Measurements from ENCODE around the gene BAK1. TPM values are rescaled to one million over a fixed set of nuclear protein-coding genes. Genes with fewer than 3 reads are reported as not detected.
"Not testable (repeated sequence)": the region's sequence is repeated elsewhere in the genome, so short reads cannot be mapped to it uniquely, and the experiment has no call there.

BAK1 gene
- polyA plus RNA-seq, 1 donor (not counting 4 experiments of a cell fraction or from before 2014, with no cell fraction given): 61.1 TPM

DNA sequence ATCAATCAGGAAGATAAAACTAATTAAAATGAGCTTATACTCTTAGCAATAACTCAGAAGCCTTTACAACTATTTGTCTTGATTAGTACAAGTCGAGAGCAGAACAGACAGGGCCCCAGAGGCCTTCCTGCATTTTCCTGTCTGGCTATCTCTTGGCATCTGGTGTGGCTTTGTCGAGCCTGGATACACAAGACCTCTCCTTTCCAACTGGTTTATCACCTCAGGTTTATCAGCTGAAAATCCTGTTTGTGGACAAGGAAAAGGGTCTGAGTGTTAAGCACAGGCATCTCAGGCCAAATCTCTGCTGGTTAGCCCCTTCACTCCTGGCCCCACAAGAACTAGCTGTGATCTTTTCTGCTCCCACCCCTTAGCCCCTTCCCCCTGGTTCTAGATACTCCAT, 32.6 kb downstream of the BAK1 start:
- TF ChIP-seq, protein P1, sequence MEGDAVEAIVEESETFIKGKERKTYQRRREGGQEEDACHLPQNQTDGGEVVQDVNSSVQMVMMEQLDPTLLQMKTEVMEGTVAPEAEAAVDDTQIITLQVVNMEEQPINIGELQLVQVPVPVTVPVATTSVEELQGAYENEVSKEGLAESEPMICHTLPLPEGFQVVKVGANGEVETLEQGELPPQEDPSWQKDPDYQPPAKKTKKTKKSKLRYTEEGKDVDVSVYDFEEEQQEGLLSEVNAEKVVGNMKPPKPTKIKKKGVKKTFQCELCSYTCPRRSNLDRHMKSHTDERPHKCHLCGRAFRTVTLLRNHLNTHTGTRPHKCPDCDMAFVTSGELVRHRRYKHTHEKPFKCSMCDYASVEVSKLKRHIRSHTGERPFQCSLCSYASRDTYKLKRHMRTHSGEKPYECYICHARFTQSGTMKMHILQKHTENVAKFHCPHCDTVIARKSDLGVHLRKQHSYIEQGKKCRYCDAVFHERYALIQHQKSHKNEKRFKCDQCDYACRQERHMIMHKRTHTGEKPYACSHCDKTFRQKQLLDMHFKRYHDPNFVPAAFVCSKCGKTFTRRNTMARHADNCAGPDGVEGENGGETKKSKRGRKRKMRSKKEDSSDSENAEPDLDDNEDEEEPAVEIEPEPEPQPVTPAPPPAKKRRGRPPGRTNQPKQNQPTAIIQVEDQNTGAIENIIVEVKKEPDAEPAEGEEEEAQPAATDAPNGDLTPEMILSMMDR (optimal IDR thresholded peaks at IDR 0.05 in 1 of 3, IDR thresholded peaks at IDR 0.05 in 1 of 3, conservative IDR thresholded peaks at IDR 0.05 in 1 of 3; ENCODE audit: extremely low read depth in 1 of 3, insufficient read depth in 2 of 3, low read length in 3 of 3): no peak
- TF ChIP-seq EZH2 (IDR thresholded peaks at IDR 0.05; ENCODE audit: low read length): no peak
- Histone ChIP-seq H3K9ac (ENCODE audit: control insufficient read depth, extremely low read depth, insufficient read depth, low read length) (no peak overlapping the region), H3K79me2 (ENCODE audit: control insufficient read depth, insufficient read depth, low read length) (no peaks in the 10 kb centered on the region), H3K4me3 (ENCODE audit: control insufficient read depth in 2 of 3, extremely low read depth in 1 of 3, insufficient read depth in 2 of 3, low read depth in 1 of 3, low read length in 3 of 3) (no peak overlapping the region), H4K20me1 (ENCODE audit: control insufficient read depth, extremely low read depth, insufficient read depth, low read length) (no peaks in the 10 kb centered on the region), H3K9me3 (ENCODE audit: control insufficient read depth, low read depth, low read length) (no peaks in the 10 kb centered on the region), H2AFZ (ENCODE audit: control insufficient read depth, low read length) (no peak overlapping the region), H3K36me3 (ENCODE audit: control insufficient read depth in 2 of 2, extremely low read depth in 1 of 2, insufficient read depth in 2 of 2, low read length in 2 of 2) (no peaks in the 10 kb centered on the region), H3K4me2 (ENCODE audit: control insufficient read depth, extremely low read depth, insufficient read depth, low read depth, low read length) (no peak overlapping the region), H3K27ac (ENCODE audit: control insufficient read depth, insufficient read depth, low read length) (no peak overlapping the region), H3K9me1 (ENCODE audit: control insufficient read depth, extremely low read depth, insufficient read depth, low read length) (no peaks in the 10 kb centered on the region), H3K4me1 (ENCODE audit: control insufficient read depth, extremely low read depth, insufficient read depth, low read length) (peaks cover 9% of the 10 kb centered on the region), H3K27me3 (ENCODE audit: control insufficient read depth, extremely low read depth, insufficient read depth, low read length) (no peaks in the 10 kb centered on the region)
- dilution Hi-C loops (cut with MboI; ENCODE audit: extremely low pct_ligation_motif_present, low sequenced_read_pairs): no loop called here
- FAIRE-seq (no peak), DNase-seq (ENCODE audit: low read depth, low spot score) (no peak)

DNA sequence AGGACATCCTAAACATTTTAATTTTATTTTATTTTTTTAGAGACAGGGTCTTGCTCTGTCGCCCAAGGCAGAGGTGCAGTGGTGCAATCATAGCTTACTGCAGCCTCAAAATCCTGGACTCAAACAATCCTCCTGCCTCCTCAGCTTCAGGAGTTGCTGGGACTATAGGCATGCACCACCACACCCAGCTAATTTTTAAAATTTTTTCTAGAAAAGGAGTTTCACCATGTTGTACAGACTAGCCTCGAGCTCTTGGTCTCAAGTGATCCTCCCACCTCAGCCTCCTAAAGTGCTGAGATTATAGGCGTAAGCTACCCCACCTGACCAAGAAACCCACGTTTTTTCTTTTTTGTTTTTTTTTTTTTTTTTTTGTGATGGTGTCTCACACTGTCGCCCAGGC, 33.3 kb downstream of the BAK1 start:
- no peaks in the 10 kb centered on the region for H3K27me3 ChIP-seq (ENCODE audit: control insufficient read depth, extremely low read depth, insufficient read depth, low read length)
- no peaks in the 10 kb centered on the region for H3K36me3 ChIP-seq (ENCODE audit: control insufficient read depth in 2 of 2, extremely low read depth in 1 of 2, insufficient read depth in 2 of 2, low read length in 2 of 2)
- H3K79me2 ChIP-seq (ENCODE audit: control insufficient read depth, insufficient read depth, low read length): no peaks in the 10 kb centered on the region
- no peak overlapping the region for H2AFZ ChIP-seq (ENCODE audit: control insufficient read depth, low read length)
- H3K9ac ChIP-seq (ENCODE audit: control insufficient read depth, extremely low read depth, insufficient read depth, low read length): no peak overlapping the region
- no peaks in the 10 kb centered on the region for H3K9me1 ChIP-seq (ENCODE audit: control insufficient read depth, extremely low read depth, insufficient read depth, low read length)
- DNase-seq (ENCODE audit: low read depth, low spot score) (no peak), FAIRE-seq (no peak)
- H3K9me3 ChIP-seq (ENCODE audit: control insufficient read depth, low read depth, low read length): no peaks in the 10 kb centered on the region
- dilution Hi-C loops (cut with MboI; ENCODE audit: extremely low pct_ligation_motif_present, low sequenced_read_pairs): no loop called here
- H3K4me3 ChIP-seq (ENCODE audit: control insufficient read depth in 2 of 3, extremely low read depth in 1 of 3, insufficient read depth in 2 of 3, low read depth in 1 of 3, low read length in 3 of 3): no peak overlapping the region
- no peak overlapping the region for H3K27ac ChIP-seq (ENCODE audit: control insufficient read depth, insufficient read depth, low read length)
- H4K20me1 ChIP-seq (ENCODE audit: control insufficient read depth, extremely low read depth, insufficient read depth, low read length): no peaks in the 10 kb centered on the region
- H3K4me2 ChIP-seq (ENCODE audit: control insufficient read depth, extremely low read depth, insufficient read depth, low read depth, low read length): no peak overlapping the region
- peaks cover 9% of the 10 kb centered on the region for H3K4me1 ChIP-seq (ENCODE audit: control insufficient read depth, extremely low read depth, insufficient read depth, low read length)
- TF ChIP-seq, protein P1 (optimal IDR thresholded peaks at IDR 0.05 in 1 of 3, IDR thresholded peaks at IDR 0.05 in 1 of 3, conservative IDR thresholded peaks at IDR 0.05 in 1 of 3; ENCODE audit: extremely low read depth in 1 of 3, insufficient read depth in 2 of 3, low read length in 3 of 3): no peak
- no peak for TF ChIP-seq EZH2 (IDR thresholded peaks at IDR 0.05; ENCODE audit: low read length)

- H3K27me3 ChIP-seq (ENCODE audit: control insufficient read depth, extremely low read depth, insufficient read depth, low read length); H3K36me3 ChIP-seq (ENCODE audit: control insufficient read depth in 2 of 2, extremely low read depth in 1 of 2, insufficient read depth in 2 of 2, low read length in 2 of 2); H3K9me1 ChIP-seq (ENCODE audit: control insufficient read depth, extremely low read depth, insufficient read depth, low read length); FAIRE-seq; H3K4me3 ChIP-seq (ENCODE audit: control insufficient read depth in 2 of 3, extremely low read depth in 1 of 3, insufficient read depth in 2 of 3, low read depth in 1 of 3, low read length in 3 of 3); H3K27ac ChIP-seq (ENCODE audit: control insufficient read depth, insufficient read depth, low read length); H3K79me2 ChIP-seq (ENCODE audit: control insufficient read depth, insufficient read depth, low read length); H3K4me1 ChIP-seq (ENCODE audit: control insufficient read depth, extremely low read depth, insufficient read depth, low read length); H2AFZ ChIP-seq (ENCODE audit: control insufficient read depth, low read length); DNase-seq (ENCODE audit: low read depth, low spot score); H3K9me3 ChIP-seq (ENCODE audit: control insufficient read depth, low read depth, low read length); H3K9ac ChIP-seq (ENCODE audit: control insufficient read depth, extremely low read depth, insufficient read depth, low read length); H4K20me1 ChIP-seq (ENCODE audit: control insufficient read depth, extremely low read depth, insufficient read depth, low read length); dilution Hi-C loops (cut with MboI; ENCODE audit: extremely low pct_ligation_motif_present, low sequenced_read_pairs); H3K4me2 ChIP-seq (ENCODE audit: control insufficient read depth, extremely low read depth, insufficient read depth, low read depth, low read length): not testable (repeated sequence)
Measured at GRCh38 chr6:33545292-33545691, 34.8 kb downstream of the BAK1 start.

Measured in keratinocyte (primary cell).